ENCODE measurements around the gene BATF3.

DNA sequence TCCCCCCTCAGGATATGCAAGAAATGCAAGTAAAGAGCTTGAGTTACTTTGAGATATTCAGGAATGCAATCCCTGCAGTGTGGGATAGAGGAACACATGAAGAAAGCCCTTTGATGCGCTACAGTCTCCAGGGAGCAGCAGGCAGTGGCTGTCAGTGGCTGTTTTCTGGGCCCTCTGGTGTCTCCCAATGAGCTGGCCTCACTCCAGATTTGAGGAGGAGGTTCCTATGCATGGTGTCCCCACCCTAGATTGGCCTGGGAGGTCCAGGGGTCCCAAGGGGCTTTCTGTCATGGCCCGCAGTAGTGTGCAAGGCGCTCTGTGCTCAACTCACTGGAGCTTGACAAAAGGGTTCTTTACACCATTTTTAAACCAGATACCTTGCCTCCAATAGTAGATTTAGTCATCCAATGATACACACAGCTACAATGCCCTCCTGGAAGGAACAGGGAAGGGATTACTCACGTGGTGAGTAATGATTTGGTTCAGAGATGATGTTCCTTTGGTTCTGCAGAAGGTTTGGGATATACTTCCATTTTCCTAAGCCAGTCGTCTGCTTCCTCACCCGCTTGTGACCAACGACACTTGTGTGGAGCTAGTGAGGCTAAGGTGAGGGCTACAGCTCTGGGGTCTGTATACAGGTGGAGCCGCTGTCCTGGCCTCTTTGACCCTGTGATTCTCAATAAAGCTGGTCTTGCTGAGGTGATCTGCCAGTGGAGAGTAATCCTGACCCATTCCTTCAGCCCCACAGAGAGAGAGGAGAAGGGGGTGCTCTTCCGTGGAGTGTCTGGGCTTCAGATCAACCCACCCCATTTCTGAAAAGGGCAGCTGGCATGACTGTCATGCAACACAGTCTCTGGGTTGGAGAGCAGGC, 6.6 kb downstream of the BATF3 start:
- TF ChIP-seq, protein P1, sequence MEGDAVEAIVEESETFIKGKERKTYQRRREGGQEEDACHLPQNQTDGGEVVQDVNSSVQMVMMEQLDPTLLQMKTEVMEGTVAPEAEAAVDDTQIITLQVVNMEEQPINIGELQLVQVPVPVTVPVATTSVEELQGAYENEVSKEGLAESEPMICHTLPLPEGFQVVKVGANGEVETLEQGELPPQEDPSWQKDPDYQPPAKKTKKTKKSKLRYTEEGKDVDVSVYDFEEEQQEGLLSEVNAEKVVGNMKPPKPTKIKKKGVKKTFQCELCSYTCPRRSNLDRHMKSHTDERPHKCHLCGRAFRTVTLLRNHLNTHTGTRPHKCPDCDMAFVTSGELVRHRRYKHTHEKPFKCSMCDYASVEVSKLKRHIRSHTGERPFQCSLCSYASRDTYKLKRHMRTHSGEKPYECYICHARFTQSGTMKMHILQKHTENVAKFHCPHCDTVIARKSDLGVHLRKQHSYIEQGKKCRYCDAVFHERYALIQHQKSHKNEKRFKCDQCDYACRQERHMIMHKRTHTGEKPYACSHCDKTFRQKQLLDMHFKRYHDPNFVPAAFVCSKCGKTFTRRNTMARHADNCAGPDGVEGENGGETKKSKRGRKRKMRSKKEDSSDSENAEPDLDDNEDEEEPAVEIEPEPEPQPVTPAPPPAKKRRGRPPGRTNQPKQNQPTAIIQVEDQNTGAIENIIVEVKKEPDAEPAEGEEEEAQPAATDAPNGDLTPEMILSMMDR (IDR thresholded peaks at IDR 0.05), result no peak
- no peak for TF ChIP-seq NR2C2 (CRISPR knock-in tag; IDR thresholded peaks at IDR 0.05)
- no peak for TF ChIP-seq NFATC4 (CRISPR knock-in tag; IDR thresholded peaks at IDR 0.05)
- TF ChIP-seq HMGA2 (CRISPR knock-in tag; IDR thresholded peaks at IDR 0.05), result no peak
- TF ChIP-seq, protein P2, sequence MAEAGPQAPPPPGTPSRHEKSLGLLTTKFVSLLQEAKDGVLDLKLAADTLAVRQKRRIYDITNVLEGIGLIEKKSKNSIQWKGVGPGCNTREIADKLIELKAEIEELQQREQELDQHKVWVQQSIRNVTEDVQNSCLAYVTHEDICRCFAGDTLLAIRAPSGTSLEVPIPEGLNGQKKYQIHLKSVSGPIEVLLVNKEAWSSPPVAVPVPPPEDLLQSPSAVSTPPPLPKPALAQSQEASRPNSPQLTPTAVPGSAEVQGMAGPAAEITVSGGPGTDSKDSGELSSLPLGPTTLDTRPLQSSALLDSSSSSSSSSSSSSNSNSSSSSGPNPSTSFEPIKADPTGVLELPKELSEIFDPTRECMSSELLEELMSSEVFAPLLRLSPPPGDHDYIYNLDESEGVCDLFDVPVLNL (CRISPR knock-in tag; IDR thresholded peaks at IDR 0.05; ENCODE audit: borderline replicate concordance, low read depth), result no peak
- TF ChIP-seq GABPB1 (CRISPR knock-in tag; IDR thresholded peaks at IDR 0.05), result no peak
- no peak for TF ChIP-seq TCF7 (CRISPR knock-in tag; IDR thresholded peaks at IDR 0.05; ENCODE audit: low read depth)
- TF ChIP-seq ZNF671 (CRISPR knock-in tag; IDR thresholded peaks at IDR 0.05), result no peak
- no peak for TF ChIP-seq PRRX2 (CRISPR knock-in tag; IDR thresholded peaks at IDR 0.05)
- no peak for TF ChIP-seq SP1 (CRISPR knock-in tag; conservative IDR thresholded peaks at IDR 0.05)
- TF ChIP-seq, protein P3, sequence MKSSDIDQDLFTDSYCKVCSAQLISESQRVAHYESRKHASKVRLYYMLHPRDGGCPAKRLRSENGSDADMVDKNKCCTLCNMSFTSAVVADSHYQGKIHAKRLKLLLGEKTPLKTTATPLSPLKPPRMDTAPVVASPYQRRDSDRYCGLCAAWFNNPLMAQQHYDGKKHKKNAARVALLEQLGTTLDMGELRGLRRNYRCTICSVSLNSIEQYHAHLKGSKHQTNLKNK (CRISPR knock-in tag; IDR thresholded peaks at IDR 0.05), result no peak
- TF ChIP-seq NFYB (CRISPR knock-in tag; conservative IDR thresholded peaks at IDR 0.05; ENCODE audit: low read depth), result no peak
